Measurements from ENCODE around the gene KLHL7.

- TF ChIP-seq CTCF (conservative IDR thresholded peaks at IDR 0.05): no peak
- no peak for TF ChIP-seq ZFX (IDR thresholded peaks at IDR 0.05)
Measured at GRCh38 chr7:23106823-23107663, 1.5 kb downstream of the KLHL7 start.

Measured in C4-2B (cell line).